Effector memory CD4-positive, alpha-beta T cell (primary cell): ENCODE measurements around the gene PNPO.
"Not testable (repeated sequence)": the region's sequence is repeated elsewhere in the genome, so short reads cannot be mapped to it uniquely, and the experiment has no call there.

ENCODE experiments used
- DNase-seq, 3 donors: peaks; one replicate each; pipeline ENCODE4 v3.0.0-alpha.2; 2020
- H3K27ac ChIP-seq: 2 replicates; pipeline ENCODE4 v1.7.0; 2013; ENCODE audit warnings: mild to moderate bottlenecking, low read length, moderate library complexity; ENCODE audit not compliant: insufficient read depth, poor library complexity, severe bottlenecking
- H3K27me3 ChIP-seq: replicated peaks from 2 replicates; pipeline ENCODE4 v1.7.0; 2013; ENCODE audit warnings: mild to moderate bottlenecking, low read length; ENCODE audit not compliant: insufficient read depth, control insufficient read depth, poor library complexity, severe bottlenecking
- H3K36me3 ChIP-seq: 2 replicates; pipeline ENCODE4 v1.7.0; 2013; ENCODE audit warnings: mild to moderate bottlenecking, low read length, moderate library complexity; ENCODE audit not compliant: control insufficient read depth, insufficient read depth
- H3K4me1 ChIP-seq: 2 replicates; pipeline ENCODE4 v1.7.0; 2013; ENCODE audit warnings: low read length, mild to moderate bottlenecking; ENCODE audit not compliant: control insufficient read depth, insufficient read depth, poor library complexity, severe bottlenecking
- H3K4me3 ChIP-seq: 2 replicates; pipeline ENCODE4 v1.7.0; 2013; ENCODE audit warnings: low read length, low read depth, mild to moderate bottlenecking; ENCODE audit not compliant: insufficient read depth, poor library complexity, severe bottlenecking
- H3K9me3 ChIP-seq: 2 replicates; pipeline ENCODE4 v1.7.0; 2013; ENCODE audit warnings: mild to moderate bottlenecking, low read length, moderate library complexity; ENCODE audit not compliant: control insufficient read depth

PNPO gene

GRCh38 chr17:47935468-47935867 is 5.9 kb upstream of the PNPO start:
- H3K27me3 ChIP-seq, H3K36me3 ChIP-seq, H3K4me1 ChIP-seq, H3K4me3 ChIP-seq, H3K9me3 ChIP-seq, DNase-seq, H3K27ac ChIP-seq: not testable (repeated sequence)

GRCh38 chr17:47935961-47936360 is 5.4 kb upstream of the PNPO start:
- Histone ChIP-seq H3K27me3 (no peaks in the 10 kb centered on the region), H3K27ac (no peak overlapping the region), H3K9me3 (no peaks in the 10 kb centered on the region), H3K4me1 (no peaks in the 10 kb centered on the region), H3K36me3 (no peaks in the 10 kb centered on the region), H3K4me3 (no peak overlapping the region)
- no peak for DNase-seq

- Histone ChIP-seq H3K4me3 (no peak overlapping the region), H3K36me3 (no peaks in the 10 kb centered on the region), H3K9me3 (no peaks in the 10 kb centered on the region), H3K4me1 (peaks cover 9% of the 10 kb centered on the region), H3K27ac (no peak overlapping the region), H3K27me3 (no peaks in the 10 kb centered on the region)
- no peak for DNase-seq
Measured at GRCh38 chr17:47937941-47938340, 3.4 kb upstream of the PNPO start.

- no peaks in the 10 kb centered on the region for H3K9me3 ChIP-seq
- H3K4me3 ChIP-seq = peak overlapping the region; percentile 86
- no peaks in the 10 kb centered on the region for H3K27me3 ChIP-seq
- peak overlapping the region; percentile 73 for H3K27ac ChIP-seq
- peaks cover 13% of the 10 kb centered on the region for H3K4me1 ChIP-seq
- DNase-seq = no peak
- H3K36me3 ChIP-seq = peaks cover 10% of the 10 kb centered on the region
Measured at GRCh38 chr17:47942096-47942510, 732 bp downstream of the PNPO start.

- Histone ChIP-seq H3K4me1 (peaks cover 13% of the 10 kb centered on the region), H3K27me3 (no peaks in the 10 kb centered on the region)
Measured at GRCh38 chr17:47942568-47942967, 1.2 kb downstream of the PNPO start.

GRCh38 chr17:47945080-47945479 is 3.7 kb downstream of the PNPO start:
- Histone ChIP-seq H3K4me1 (peaks cover 18% of the 10 kb centered on the region), H3K27ac (peak overlapping the region; percentile 1), H3K9me3 (no peaks in the 10 kb centered on the region), H3K36me3 (peaks cover 10% of the 10 kb centered on the region), H3K27me3 (no peaks in the 10 kb centered on the region), H3K4me3 (no peak overlapping the region)
- DNase-seq = no peak

More at GRCh38 chr17:47942568-47942967, 1.2 kb downstream of the PNPO start:
- DNase-seq = no peak
- Histone ChIP-seq H3K9me3 (no peaks in the 10 kb centered on the region), H3K36me3 (peaks cover 10% of the 10 kb centered on the region), H3K4me3 (no peak overlapping the region), H3K27ac (no peak overlapping the region)

GRCh38 chr17:47945529-47946508 is 4.4 kb downstream of the PNPO start:
- no peaks in the 10 kb centered on the region for H3K9me3 ChIP-seq
- H3K27ac ChIP-seq = no peak overlapping the region
- peaks cover 10% of the 10 kb centered on the region for H3K36me3 ChIP-seq
- H3K27me3 ChIP-seq = no peaks in the 10 kb centered on the region
- H3K4me1 ChIP-seq = peaks cover 18% of the 10 kb centered on the region
- no peak for DNase-seq
- H3K4me3 ChIP-seq = no peak overlapping the region

- H3K27ac ChIP-seq = no peak overlapping the region
- no peak for DNase-seq
- no peaks in the 10 kb centered on the region for H3K9me3 ChIP-seq
- no peak overlapping the region for H3K4me3 ChIP-seq
- peaks cover 10% of the 10 kb centered on the region for H3K36me3 ChIP-seq
- H3K27me3 ChIP-seq = no peaks in the 10 kb centered on the region
- peaks cover 18% of the 10 kb centered on the region for H3K4me1 ChIP-seq
Measured at GRCh38 chr17:47946516-47946915, 5.1 kb downstream of the PNPO start.

- peaks cover 10% of the 10 kb centered on the region for H3K36me3 ChIP-seq
- no peaks in the 10 kb centered on the region for H3K27me3 ChIP-seq
- no peak overlapping the region for H3K27ac ChIP-seq
- H3K9me3 ChIP-seq = no peaks in the 10 kb centered on the region
- no peak overlapping the region for H3K4me3 ChIP-seq
- peaks cover 15% of the 10 kb centered on the region for H3K4me1 ChIP-seq
- DNase-seq = peak; percentile 48 to 61 (median 60)
Measured at GRCh38 chr17:47946929-47947397, 5.6 kb downstream of the PNPO start.

- no peak for DNase-seq
- Histone ChIP-seq H3K4me1 (peaks cover 9% of the 10 kb centered on the region), H3K27ac (no peak overlapping the region), H3K4me3 (no peak overlapping the region), H3K27me3 (no peaks in the 10 kb centered on the region), H3K9me3 (no peaks in the 10 kb centered on the region), H3K36me3 (peaks cover 10% of the 10 kb centered on the region)
Measured at GRCh38 chr17:47948706-47949196, 7.4 kb downstream of the PNPO start.
